ENCODE measurements around the gene CCDC174.

Gene CCDC174

GRCh38 chr3:14716591-14716990, 65.0 kb downstream of the CCDC174 start:
- no peaks in the 10 kb centered on the region for H3K79me2 ChIP-seq
- TF ChIP-seq CTCF (IDR thresholded peaks at IDR 0.05): no peak
- H3K36me3 ChIP-seq (ENCODE audit: control insufficient read depth, insufficient read depth, low read length): no peaks in the 10 kb centered on the region
- H3K4me3 ChIP-seq (ENCODE audit: low read depth, low read length): no peak overlapping the region
- H2AFZ ChIP-seq: no peak overlapping the region
- H3K9me3 ChIP-seq (ENCODE audit: control insufficient read depth, low read length): no peaks in the 10 kb centered on the region
- H3K27me3 ChIP-seq (ENCODE audit: control insufficient read depth, insufficient read depth, low read length): no peaks in the 10 kb centered on the region
- no peak overlapping the region for H3K9ac ChIP-seq
- no peak overlapping the region for H3K4me2 ChIP-seq (ENCODE audit: low read length)
- no peak overlapping the region for H3K27ac ChIP-seq
- no peaks in the 10 kb centered on the region for H3K4me1 ChIP-seq

GRCh38 chr3:14717307-14717706, 65.7 kb downstream of the CCDC174 start:
- Histone ChIP-seq H3K79me2 (no peaks in the 10 kb centered on the region), H3K4me3 (ENCODE audit: low read depth, low read length) (no peak overlapping the region), H2AFZ (no peak overlapping the region), H3K9ac (no peak overlapping the region), H3K4me1 (no peaks in the 10 kb centered on the region), H3K27ac (no peak overlapping the region), H3K9me3 (ENCODE audit: control insufficient read depth, low read length) (no peaks in the 10 kb centered on the region), H3K27me3 (ENCODE audit: control insufficient read depth, insufficient read depth, low read length) (no peaks in the 10 kb centered on the region), H3K36me3 (ENCODE audit: control insufficient read depth, insufficient read depth, low read length) (no peaks in the 10 kb centered on the region), H3K4me2 (ENCODE audit: low read length) (no peak overlapping the region)
- TF ChIP-seq CTCF (IDR thresholded peaks at IDR 0.05): no peak

GRCh38 chr3:14718539-14718938, 67.0 kb downstream of the CCDC174 start:
- H3K9me3 ChIP-seq (ENCODE audit: control insufficient read depth, low read length): no peaks in the 10 kb centered on the region
- no peaks in the 10 kb centered on the region for H3K36me3 ChIP-seq (ENCODE audit: control insufficient read depth, insufficient read depth, low read length)
- no peaks in the 10 kb centered on the region for H3K4me1 ChIP-seq
- TF ChIP-seq CTCF (IDR thresholded peaks at IDR 0.05): no peak
- no peak overlapping the region for H3K27ac ChIP-seq
- H3K27me3 ChIP-seq (ENCODE audit: control insufficient read depth, insufficient read depth, low read length): no peaks in the 10 kb centered on the region
- H2AFZ ChIP-seq: no peak overlapping the region
- no peak overlapping the region for H3K9ac ChIP-seq
- no peak overlapping the region for H3K4me3 ChIP-seq (ENCODE audit: low read depth, low read length)
- no peak overlapping the region for H3K4me2 ChIP-seq (ENCODE audit: low read length)
- no peaks in the 10 kb centered on the region for H3K79me2 ChIP-seq

- Histone ChIP-seq H2AFZ (no peak overlapping the region), H3K27me3 (ENCODE audit: control insufficient read depth, insufficient read depth, low read length) (no peaks in the 10 kb centered on the region), H3K4me3 (ENCODE audit: low read depth, low read length) (no peak overlapping the region), H3K9me3 (ENCODE audit: control insufficient read depth, low read length) (no peaks in the 10 kb centered on the region), H3K4me2 (ENCODE audit: low read length) (no peak overlapping the region), H3K27ac (no peak overlapping the region), H3K79me2 (no peaks in the 10 kb centered on the region), H3K36me3 (ENCODE audit: control insufficient read depth, insufficient read depth, low read length) (no peaks in the 10 kb centered on the region), H3K4me1 (no peaks in the 10 kb centered on the region), H3K9ac (no peak overlapping the region)
- no peak for TF ChIP-seq CTCF (IDR thresholded peaks at IDR 0.05)
These were observed 67.4 kb downstream of the CCDC174 start for GRCh38 chr3:14719006-14719405.

GRCh38 chr3:14721126-14721864, 69.7 kb downstream of the CCDC174 start:
- Histone ChIP-seq H3K4me1 (no peaks in the 10 kb centered on the region), H3K9ac (no peak overlapping the region), H3K9me3 (ENCODE audit: control insufficient read depth, low read length) (no peaks in the 10 kb centered on the region), H3K79me2 (no peaks in the 10 kb centered on the region), H3K4me3 (ENCODE audit: low read depth, low read length) (no peak overlapping the region), H3K27ac (no peak overlapping the region), H2AFZ (no peak overlapping the region), H3K4me2 (ENCODE audit: low read length) (no peak overlapping the region), H3K27me3 (ENCODE audit: control insufficient read depth, insufficient read depth, low read length) (no peaks in the 10 kb centered on the region), H3K36me3 (ENCODE audit: control insufficient read depth, insufficient read depth, low read length) (no peaks in the 10 kb centered on the region)
- no peak for TF ChIP-seq CTCF (IDR thresholded peaks at IDR 0.05)
